MV-4-11 (cell line): ENCODE data around the gene GNGT1.
A peak's percentile ranks its signal among the peaks of the same experiment; 100 is the strongest.

Source experiments
- DNase-seq: peaks from one replicate; lab custom pipeline; 2025; lab: John Stamatoyannopoulos, UW

The GNGT1 gene

DNA sequence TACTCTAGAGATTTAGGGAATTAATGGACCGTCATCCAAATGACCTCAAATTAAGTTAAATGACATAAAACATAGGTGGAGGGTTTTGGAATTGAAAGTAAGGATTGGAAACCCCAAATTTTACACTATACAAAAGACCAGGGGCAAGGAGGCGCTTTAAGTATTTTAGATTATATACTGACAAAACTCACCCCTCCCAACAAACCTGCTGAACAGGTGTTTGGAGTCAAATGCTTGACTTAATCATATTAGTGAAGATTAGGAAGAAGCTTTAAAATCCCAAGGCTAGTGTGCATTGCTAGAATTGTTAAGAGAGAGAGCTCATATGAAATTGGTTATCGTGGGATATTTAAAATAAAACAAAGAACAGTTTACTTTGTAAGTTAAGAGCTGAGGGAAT is at the start of gene GNGT1:
TSS of gene GNGT1 (plus strand) at position 301 of the 400 bp plus-strand sequence. CDS start 180 bp downstream, outside the sequence.
- DNase-seq: no peak

DNA sequence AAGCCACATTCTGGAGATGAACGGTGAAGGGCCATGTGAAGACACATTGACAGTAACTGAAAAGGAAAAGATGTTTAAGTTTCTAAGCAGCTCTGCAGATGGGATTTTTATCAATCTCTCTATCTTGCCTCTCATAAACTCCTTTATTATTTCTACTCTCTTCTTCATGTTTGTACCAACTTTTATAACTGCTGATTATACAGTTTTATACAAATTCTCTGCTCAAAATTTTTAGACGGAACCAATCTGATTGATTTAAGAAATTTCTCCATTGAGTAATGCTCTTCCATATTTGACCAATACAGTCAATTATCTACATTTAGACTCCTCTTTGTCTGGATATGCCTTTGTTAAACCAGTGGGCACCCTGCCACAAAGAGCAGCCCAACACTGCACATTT is 47.5 kb upstream of the GNGT1 start:
- DNase-seq: no peak

DNA sequence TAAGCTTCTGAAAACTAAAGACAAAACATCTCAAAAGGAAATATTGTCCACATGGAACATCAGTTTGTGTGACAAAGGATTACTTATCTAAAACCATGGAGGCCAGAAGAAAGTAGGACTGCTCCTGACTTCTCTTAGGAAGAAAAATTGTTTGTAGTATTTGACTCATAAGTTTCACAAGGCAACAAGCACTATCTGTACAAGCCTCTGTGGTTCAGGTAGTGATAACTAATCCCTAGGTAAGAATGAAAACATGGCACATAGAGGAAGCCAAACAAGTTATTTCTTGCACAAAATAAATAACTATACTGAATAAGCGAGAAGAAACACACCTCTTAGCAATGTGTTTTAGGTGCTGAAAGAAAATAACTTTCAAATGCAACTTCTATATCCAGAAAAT is 46.1 kb upstream of the GNGT1 start:
- DNase-seq: no peak

DNA sequence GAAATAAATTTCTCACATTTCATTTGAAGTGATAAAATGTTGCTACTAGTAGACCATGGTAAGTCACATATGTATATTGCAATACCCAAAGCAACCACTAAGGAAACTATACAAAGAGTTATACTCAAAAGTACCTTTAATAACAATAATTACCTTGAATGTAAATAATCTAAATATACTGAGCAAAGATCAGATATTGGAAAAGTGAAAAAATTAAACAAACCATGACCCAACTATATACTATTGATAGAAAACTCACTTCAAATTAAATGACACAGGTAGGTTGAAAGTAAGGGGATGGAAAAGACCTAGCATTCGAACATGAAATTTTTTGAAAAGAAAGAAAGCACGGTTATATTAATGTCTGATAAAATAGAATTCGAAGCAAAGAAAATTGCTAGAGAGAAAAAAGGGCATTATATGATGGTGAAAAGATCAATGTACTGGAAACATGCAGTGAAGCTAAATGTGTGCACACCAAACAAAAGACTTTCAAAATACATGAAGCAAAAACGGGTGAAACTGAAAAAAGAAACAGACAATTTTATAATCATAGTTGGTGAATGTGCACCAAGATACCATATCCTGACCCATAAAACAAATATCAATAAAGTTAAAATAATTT is 44.9 kb upstream of the GNGT1 start:
- DNase-seq: no peak

DNA sequence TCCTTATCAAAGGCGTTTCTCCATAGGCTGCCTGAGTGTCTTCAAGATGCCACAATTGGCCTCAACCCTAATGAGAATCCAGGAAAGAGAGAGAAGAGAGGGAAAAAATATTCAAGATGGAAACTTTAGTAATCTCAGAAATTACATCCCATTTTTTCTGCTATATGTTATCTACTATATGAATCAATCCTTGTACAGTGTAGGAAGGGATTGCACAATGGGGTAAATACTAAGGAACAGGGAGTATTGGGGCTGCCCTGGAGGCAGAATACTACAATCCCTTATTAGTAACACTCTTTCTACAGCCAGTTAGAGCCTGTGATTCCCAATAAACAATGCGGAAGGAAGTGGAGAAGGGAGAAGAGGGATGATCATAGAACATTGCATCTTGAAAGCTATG is 43.7 kb upstream of the GNGT1 start:
- no peak for DNase-seq

- DNase-seq: no peak
Measured at GRCh38 chr7:93866886-93867285, 39.5 kb upstream of the GNGT1 start.

DNA sequence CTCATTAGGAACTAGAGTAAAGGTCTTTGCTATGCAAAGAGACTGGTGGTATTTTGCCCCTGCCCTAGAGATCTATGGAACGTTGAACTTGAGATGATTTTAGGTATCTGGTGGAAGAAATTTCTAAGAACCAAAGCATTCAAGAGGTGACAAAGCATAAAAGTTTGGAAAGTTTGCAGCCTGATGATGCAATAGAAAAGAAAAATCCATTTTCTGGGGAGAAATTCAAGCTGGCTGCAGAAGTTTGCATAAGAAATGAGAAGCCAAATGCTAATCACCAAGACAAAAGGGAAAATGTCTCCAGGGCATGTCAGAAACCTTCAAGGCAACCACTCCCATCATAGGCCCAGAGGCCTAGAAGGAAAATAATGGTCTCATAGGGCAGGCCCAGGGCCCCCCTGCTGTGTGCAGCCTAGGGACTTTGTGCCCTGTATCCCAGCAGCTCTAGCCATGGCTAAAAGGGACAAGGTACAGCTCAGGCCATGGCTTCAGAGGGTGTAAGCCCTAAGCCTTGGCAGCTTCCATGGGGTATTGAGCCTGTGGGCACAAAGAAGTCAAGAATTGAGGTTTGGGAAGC is 32.3 kb upstream of the GNGT1 start:
- no peak for DNase-seq

DNA sequence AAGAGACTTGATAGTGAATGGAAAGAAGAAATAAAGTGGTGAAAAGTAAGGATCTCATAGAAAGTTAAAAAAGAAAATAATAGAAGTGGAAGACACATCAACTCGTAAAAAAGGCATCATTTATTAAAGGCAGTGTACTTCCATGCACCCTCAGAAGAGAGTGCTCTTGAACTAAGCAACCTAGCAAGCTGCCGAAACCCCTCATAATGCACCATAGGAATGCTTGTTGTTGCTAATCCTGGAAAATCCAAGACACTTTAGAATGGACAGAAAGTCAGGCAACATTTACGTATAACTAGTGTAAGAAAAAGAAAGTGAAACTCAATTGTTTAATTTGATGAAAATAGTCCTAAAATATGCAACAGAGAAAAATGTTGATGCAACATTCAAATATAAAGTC is 28.6 kb upstream of the GNGT1 start:
- no peak for DNase-seq

DNA sequence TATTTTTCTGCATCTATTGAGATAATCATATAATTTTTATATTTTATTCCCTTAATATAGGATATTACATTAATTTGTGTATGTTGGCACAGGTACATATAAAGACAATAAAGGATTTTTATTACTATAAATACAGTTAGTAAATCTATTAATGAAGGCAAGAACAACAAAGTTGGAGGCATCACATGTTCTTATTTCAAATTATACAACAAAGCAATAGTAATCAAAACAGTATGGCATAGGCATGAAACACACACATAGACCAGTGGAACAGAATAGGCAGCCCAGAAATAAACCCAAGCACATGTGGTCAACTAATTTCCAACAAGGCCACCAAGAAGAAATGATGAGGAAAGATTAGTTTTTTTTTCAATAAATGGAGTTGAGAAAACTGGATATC is 27.0 kb upstream of the GNGT1 start:
- no peak for DNase-seq

DNA sequence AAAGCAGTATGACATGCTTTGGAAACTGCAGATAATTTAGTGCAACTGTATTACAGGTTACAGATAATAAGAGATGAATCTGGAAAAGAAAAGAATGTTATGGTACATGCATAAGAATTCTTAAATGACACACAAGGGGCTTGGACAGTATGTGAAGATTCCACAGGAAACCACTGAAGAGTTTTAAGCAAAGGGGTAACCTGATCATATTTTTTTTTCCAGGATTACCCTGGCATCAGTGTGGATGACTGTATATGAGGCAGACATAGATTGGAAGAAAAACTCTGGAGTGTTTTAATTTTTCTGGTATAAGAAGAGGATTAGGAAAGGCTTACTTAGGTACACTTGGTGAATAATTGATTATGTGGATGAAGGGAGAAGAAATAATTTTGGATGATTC is 23.9 kb upstream of the GNGT1 start:
- DNase-seq: no peak

DNA sequence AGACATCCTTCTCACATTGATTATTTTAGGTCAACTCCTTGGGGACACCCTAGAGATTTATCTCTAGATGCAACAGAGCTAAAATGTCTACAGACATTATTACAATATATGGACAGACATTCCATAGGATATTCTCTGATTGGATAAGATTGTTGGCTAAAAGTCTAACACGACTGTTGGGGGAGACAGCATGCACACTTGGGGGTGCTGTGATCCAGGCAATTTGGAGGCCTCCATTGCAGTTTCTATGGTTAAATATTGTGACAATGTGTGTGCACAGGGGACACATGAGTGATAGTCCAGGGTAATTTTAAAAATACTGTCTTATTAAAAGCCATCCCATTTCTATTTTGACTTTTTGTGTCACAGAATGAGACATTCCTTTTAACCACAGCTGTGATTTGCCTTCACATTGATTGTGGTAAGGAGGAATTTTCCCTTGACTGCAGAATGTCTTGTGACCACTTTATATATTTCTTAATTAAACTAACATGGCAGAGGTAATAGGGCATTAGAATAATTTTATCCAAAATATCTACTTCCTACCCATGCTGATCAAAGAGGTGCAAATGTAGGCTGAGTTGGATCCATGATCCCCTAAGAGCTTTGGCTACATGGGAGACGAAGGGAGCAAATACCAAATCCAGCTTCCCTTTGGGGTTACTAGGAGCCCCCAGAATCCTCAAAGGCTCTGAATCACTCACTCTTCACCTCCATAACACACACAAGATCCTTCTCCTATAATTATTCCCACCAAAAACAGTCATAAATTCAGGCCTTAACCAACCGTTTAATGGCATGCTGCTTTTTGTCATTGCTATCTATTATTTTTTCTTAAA is 23.1 kb upstream of the GNGT1 start:
- no peak for DNase-seq

GRCh38 chr7:93883917-93884345 is 22.4 kb upstream of the GNGT1 start:
- DNase-seq: no peak

- no peak for DNase-seq
Measured at GRCh38 chr7:93884541-93884940, 21.8 kb upstream of the GNGT1 start.

GRCh38 chr7:93889261-93889660 is 17.1 kb upstream of the GNGT1 start:
- no peak for DNase-seq

DNA sequence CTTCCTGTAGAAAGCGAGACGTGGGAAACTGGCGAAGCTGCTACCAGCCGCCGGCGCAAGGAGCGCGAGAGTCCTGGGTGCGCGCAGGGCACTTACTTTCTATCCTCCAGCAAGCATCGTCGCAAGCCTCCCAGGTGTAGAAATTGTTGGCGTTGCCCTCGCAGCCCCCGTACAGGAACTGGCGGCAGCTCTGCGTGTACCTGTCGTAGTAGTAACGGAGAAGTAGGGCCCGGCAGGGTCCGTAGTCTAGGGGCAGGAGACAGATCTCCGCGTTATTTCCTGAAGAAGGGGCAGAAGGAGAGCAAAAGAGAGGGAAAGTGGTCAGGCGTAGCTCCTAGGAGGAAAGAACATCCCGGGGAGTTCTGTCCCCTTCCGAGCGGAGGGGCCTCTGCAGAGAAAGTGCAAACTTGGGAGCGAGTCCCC is 16.3 kb upstream of the GNGT1 start:
- DNase-seq: no peak

DNA sequence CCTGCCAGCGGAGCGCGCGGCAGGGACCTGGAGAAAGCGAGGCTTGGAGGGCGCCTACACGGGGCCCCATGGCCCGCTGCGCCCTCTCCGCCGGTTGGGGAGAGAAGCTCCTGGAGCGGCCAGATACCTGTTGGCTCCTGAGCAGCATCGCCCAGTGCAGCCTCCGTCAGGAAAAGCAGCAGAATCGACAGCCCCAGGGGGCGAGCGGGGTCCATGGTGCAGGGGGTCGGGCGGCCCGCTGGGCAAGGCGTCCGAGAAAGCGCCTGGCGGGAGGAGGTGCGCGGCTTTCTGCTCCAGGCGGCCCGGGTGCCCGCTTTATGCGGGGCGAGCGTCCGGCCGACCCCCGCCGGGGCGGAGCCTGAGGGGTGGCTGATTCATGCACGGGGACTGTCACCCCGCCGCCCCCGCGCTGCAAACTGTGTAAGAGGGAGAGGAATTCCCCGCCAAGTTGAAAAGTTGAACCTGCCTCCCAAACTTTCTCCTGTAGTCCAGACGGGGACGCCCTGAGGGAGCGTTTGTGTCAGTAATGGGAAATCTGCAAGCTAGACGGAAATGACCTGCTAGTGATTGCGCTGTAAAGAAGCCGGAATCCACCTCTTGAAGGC is 15.8 kb upstream of the GNGT1 start, which contains the start of gene TFPI2:
TSS of gene TFPI2 (minus strand) at position 290 of the 605 bp plus-strand sequence. CDS start at position 215, 75 bp downstream.
- DNase-seq: no peak

GRCh38 chr7:93894426-93894825 is 11.9 kb upstream of the GNGT1 start:
- no peak for DNase-seq

DNA sequence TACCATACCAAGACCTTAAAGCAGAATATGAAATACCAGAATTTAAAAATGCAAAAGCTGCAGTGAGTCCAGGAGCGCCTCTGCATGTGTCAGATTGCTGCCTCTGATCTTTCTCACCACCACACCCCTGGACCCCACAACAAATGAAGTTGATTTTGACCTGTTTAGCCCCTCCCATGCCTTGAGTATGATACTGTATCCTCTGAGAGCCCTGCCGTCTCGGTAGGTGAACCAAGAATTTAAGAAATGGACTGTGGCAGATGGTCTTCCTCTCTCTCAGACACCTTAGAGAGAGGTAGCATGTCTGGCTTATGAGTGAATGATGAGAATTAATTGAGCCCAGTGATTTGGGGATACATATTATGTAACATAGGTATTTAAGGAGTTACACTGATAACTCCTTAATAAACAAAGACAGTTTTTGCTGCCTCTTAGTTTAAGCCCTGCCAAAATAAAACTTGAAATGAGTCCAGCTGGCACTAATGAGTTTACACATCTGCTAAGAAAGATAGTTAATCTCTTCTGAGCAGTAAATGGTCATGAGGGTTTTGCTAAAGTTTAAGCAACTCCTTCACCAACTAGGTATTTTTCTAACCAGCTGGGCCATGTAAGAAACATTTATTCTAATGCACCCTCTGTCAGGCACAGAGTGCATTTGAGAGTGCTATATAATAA is 11.3 kb upstream of the GNGT1 start:
- no peak for DNase-seq

DNA sequence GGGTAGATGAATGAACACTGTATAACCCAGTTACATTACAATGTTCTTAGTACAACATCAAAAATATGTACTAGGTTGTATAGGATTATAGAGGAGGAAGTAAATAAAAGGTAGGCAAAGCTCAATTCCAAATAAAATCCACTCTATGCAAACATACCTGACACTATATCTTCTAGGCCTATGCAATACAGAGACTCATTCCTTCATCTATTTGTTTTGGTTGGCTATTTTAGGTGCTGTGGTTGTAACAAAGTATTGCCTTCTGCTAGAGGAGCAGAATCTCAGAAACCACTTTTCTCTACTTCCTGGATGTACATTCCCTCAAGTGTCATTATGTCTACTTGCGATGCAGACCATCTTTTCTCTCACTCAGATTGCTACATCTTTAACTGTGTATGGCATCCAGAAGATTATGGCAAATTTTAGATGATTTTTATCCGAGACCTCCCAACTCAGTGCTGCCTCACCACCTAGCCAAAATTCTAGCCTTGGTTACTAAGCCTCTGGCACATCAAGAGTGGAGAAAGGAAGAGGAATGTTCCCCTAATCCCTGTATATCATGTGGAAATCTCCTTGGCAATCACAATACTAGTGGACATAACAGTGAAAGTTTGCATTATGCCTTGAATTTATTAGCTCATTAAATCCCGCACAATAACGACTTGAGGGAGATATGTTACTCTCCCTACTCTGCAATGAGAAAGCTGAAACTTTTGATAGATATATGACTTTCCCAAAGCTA is 10.3 kb upstream of the GNGT1 start:
- DNase-seq: no peak

DNA sequence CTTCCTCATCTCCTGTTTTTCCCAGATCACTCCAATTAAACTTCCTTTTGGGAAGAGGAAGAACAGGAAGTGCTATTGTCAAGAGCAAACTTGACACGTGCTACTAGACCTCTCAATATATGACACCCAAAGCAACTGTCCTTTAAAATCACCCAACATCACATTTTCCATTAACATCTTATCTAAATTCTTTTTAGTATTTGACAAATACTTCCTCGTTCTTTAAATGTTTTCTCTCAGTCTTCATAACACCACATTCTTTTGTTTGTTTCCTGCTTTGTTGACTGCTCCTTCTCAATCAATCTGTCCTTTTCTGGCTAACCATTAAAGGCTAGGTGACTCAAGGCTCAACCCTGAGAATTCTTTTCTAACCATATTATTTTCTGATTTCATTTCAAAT is 8.7 kb upstream of the GNGT1 start:
- DNase-seq: no peak

GRCh38 chr7:93902777-93903423 is 3.5 kb upstream of the GNGT1 start:
- DNase-seq: peak; percentile 11
